PC-3 (cell line): Measurements from ENCODE around the gene NSRP1. TPM values are rescaled to one million over a fixed set of nuclear protein-coding genes. Genes with fewer than 3 reads are reported as not detected.

Experiments
- ATAC-seq: fragments of 200-7000 bp; cut with Tn5 transposase; 2 replicates; pipeline ENCODE4 v1.9.1; 2020; ENCODE audit warnings: mild to moderate bottlenecking, moderate library complexity
- BruUV-seq: library from RNA; stranded (reverse); fragments of 400-500 nt; replicated peaks from 2 replicates; lab custom pipeline; 2021; lab: Mats Ljungman, UMichigan
- CTCF ChIA-PET: fragments of 300-600 bp; sonication (Branson Sonifier 250); formaldehyde crosslinking; loops from one replicate; lab custom pipeline; 2022; ENCODE audit warnings: antibody characterized with exemption; lab: Charles Lee
- POLR2A ChIA-PET: fragments of 300-600 bp; sonication (Branson Sonifier 250); formaldehyde crosslinking; loops from one replicate; lab custom pipeline; 2022; ENCODE audit warnings: antibody characterized with exemption; ENCODE audit not compliant: unreplicated experiment; lab: Charles Lee
- DNase-seq: peaks from one replicate; pipeline ENCODE4 v3.0.0-alpha.2; 2015
- H2AFZ ChIP-seq: fragments of 300-600 bp; sonication (generic); 2 replicates; pipeline ENCODE4 v1.6.0; 2016; ENCODE audit warnings: antibody characterized with exemption, low read length
- H3F3A ChIP-seq: fragments of 300-600 bp; sonication (generic); one replicate; pipeline ENCODE4 v1.6.0; 2017; ENCODE audit warnings: antibody characterized with exemption, low read length, control low read depth, mild to moderate bottlenecking; ENCODE audit not compliant: unreplicated experiment
- H3K27ac ChIP-seq: fragments of 300-600 bp; sonication (generic); 2 replicates; pipeline ENCODE4 v1.5.1; 2016; ENCODE audit warnings: mild to moderate bottlenecking, low read length
- H3K27me3 ChIP-seq: fragments of 300-600 bp; sonication (generic); 2 replicates; pipeline ENCODE4 v1.6.1; 2016; ENCODE audit warnings: low read length, mixed read lengths
- H3K36me3 ChIP-seq: fragments of 300-600 bp; sonication (generic); 2 replicates; pipeline ENCODE4 v1.6.1; 2016; ENCODE audit warnings: low read depth, mixed run types, low read length, mixed read lengths
- H3K4me1 ChIP-seq: fragments of 300-600 bp; sonication (generic); 2 replicates; pipeline ENCODE4 v1.5.1; 2016; ENCODE audit warnings: low read length; ENCODE audit not compliant: insufficient read depth
- H3K4me2 ChIP-seq: fragments of 300-600 bp; sonication (generic); 2 replicates; pipeline ENCODE4 v1.6.0; 2016; ENCODE audit warnings: low read length
- H3K4me3 ChIP-seq: fragments of 300-600 bp; sonication (generic); 2 replicates; pipeline ENCODE4 v1.5.1; 2016; ENCODE audit warnings: mild to moderate bottlenecking, low read length, mixed read lengths
- H3K79me2 ChIP-seq: fragments of 300-600 bp; sonication (generic); 2 replicates; pipeline ENCODE4 v1.6.1; 2017; ENCODE audit warnings: low read length, mixed read lengths
- H3K9ac ChIP-seq: fragments of 300-600 bp; sonication (generic); 2 replicates; pipeline ENCODE4 v1.6.0; 2016; ENCODE audit warnings: mild to moderate bottlenecking, low read length
- H3K9me2 ChIP-seq: fragments of 300-600 bp; sonication (generic); replicated peaks from 2 replicates; pipeline ENCODE4 v1.6.1; 2016; ENCODE audit warnings: mixed run types, low read length, mixed read lengths
- H3K9me3 ChIP-seq: fragments of 300-600 bp; sonication (generic); 2 replicates; pipeline ENCODE4 v1.6.1; 2016; ENCODE audit warnings: low read length, mixed read lengths
- H4K20me1 ChIP-seq: fragments of 300-600 bp; sonication (generic); 2 replicates; pipeline ENCODE4 v1.6.1; 2016; ENCODE audit warnings: low read length, mixed read lengths
- CTCF ChIP-seq: fragments of 300-600 bp; sonication (generic); conservative IDR thresholded peaks from 2 replicates; pipeline ENCODE4 v1.5.1; 2017; ENCODE audit warnings: antibody characterized with exemption, low read depth, mild to moderate bottlenecking, low read length
- EZH2 ChIP-seq: fragments of 300-600 bp; sonication (generic); IDR thresholded peaks from one replicate; pipeline ENCODE4 v1.6.1; 2017; ENCODE audit warnings: antibody characterized with exemption, mild to moderate bottlenecking, low read length; ENCODE audit not compliant: unreplicated experiment
- EZH2phosphoT487 ChIP-seq: fragments of 300-600 bp; sonication (generic); IDR thresholded peaks from 2 replicates; pipeline ENCODE4 v1.6.1; 2018; ENCODE audit warnings: mild to moderate bottlenecking, antibody characterized with exemption, low read length, borderline replicate concordance
- intact Hi-C: fragments of 100-400 bp; cut with micrococcal nuclease; formaldehyde crosslinking; loops from 2 replicates; pipeline ENCODE4 v1.9.0; 2023
- total RNA-seq: library from RNA; depleted of rRNA; stranded (reverse); fragments of >200 nt; gene quantifications from 2 replicates; pipeline ENCODE4 v1.2.3, GENCODE V29; 2014

NSRP1 gene
- total RNA-seq, 1 experiment from 2014 or later: 6.4 TPM

- ATAC-seq: no peak
- no peak overlapping the region for H2AFZ ChIP-seq
- no peak for DNase-seq
- ChIA-PET CTCF (no interaction called here), POLR2A (no interaction called here)
- intact Hi-C loops: no loop called here
- H3K36me3 ChIP-seq: peaks cover 16% of the 10 kb centered on the region
- no peak overlapping the region for H3K4me2 ChIP-seq
- H3K4me1 ChIP-seq: no peaks in the 10 kb centered on the region
- no peak for TF ChIP-seq CTCF
- no peak for TF ChIP-seq EZH2
- no peak for TF ChIP-seq EZH2phosphoT487
- peaks cover 35% of the 10 kb centered on the region for H3K79me2 ChIP-seq
- H3K27me3 ChIP-seq: no peaks in the 10 kb centered on the region
- H3K9me3 ChIP-seq: no peaks in the 10 kb centered on the region
- no peak overlapping the region for H3K9ac ChIP-seq
- no TSS peak for BruUV-seq
- H3K4me3 ChIP-seq: no peak overlapping the region
- no peaks in the 10 kb centered on the region for H3K9me2 ChIP-seq
- 0 out of 2 replicates have a peak, but pooled peaks cover 8% of the 10 kb centered on the region for H4K20me1 ChIP-seq
- no peaks in the 10 kb centered on the region for H3F3A ChIP-seq
- H3K27ac ChIP-seq: no peak overlapping the region
Observed at GRCh38 chr17:30130121-30130520, 13.5 kb downstream of the NSRP1 start.

GRCh38 chr17:30132615-30133014 is 16.0 kb downstream of the NSRP1 start:
- ATAC-seq: no peak
- DNase-seq: no peak
- Histone ChIP-seq H3K9me3 (no peaks in the 10 kb centered on the region), H3K4me1 (no peaks in the 10 kb centered on the region), H3K79me2 (peaks cover 21% of the 10 kb centered on the region), H3K4me3 (no peak overlapping the region), H3K36me3 (peaks cover 6% of the 10 kb centered on the region; the same call in 1 of the 2 replicates), H3K27ac (no peak overlapping the region), H3K9me2 (no peaks in the 10 kb centered on the region), H4K20me1 (no peaks in the 10 kb centered on the region), H3K27me3 (no peaks in the 10 kb centered on the region), H3F3A (no peaks in the 10 kb centered on the region), H3K9ac (no peak overlapping the region), H3K4me2 (no peak overlapping the region), H2AFZ (no peak overlapping the region)
- ChIA-PET CTCF (no interaction called here), POLR2A (no interaction called here)
- TF ChIP-seq EZH2phosphoT487: no peak
- no peak for TF ChIP-seq EZH2
- no peak for TF ChIP-seq CTCF
- BruUV-seq: no TSS peak
- intact Hi-C loops: no loop called here

GRCh38 chr17:30133197-30133596 is 16.6 kb downstream of the NSRP1 start:
- Histone ChIP-seq H3K36me3 (peaks cover 6% of the 10 kb centered on the region; the same call in 1 of the 2 replicates), H4K20me1 (no peaks in the 10 kb centered on the region)

More at GRCh38 chr17:30133197-30133596, 16.6 kb downstream of the NSRP1 start:
- no peaks in the 10 kb centered on the region for H3K9me3 ChIP-seq
- no peak overlapping the region for H2AFZ ChIP-seq
- ChIA-PET POLR2A (no interaction called here), CTCF (no interaction called here)
- no peaks in the 10 kb centered on the region for H3F3A ChIP-seq
- ATAC-seq (no peak), DNase-seq (no peak)
- H3K4me1 ChIP-seq: no peaks in the 10 kb centered on the region
- intact Hi-C loops: no loop called here
- H3K9ac ChIP-seq: no peak overlapping the region
- no peaks in the 10 kb centered on the region for H3K27me3 ChIP-seq
- no peak overlapping the region for H3K27ac ChIP-seq
- H3K9me2 ChIP-seq: no peaks in the 10 kb centered on the region
- H3K4me2 ChIP-seq: no peak overlapping the region
- H3K79me2 ChIP-seq: peaks cover 26% of the 10 kb centered on the region
- TF ChIP-seq EZH2 (no peak), CTCF (no peak), EZH2phosphoT487 (no peak)
- no peak overlapping the region for H3K4me3 ChIP-seq
- no TSS peak for BruUV-seq
